ENCODE data around the gene PTAR1.
A peak's percentile ranks its signal among the peaks of the same experiment; 100 is the strongest.
"Not testable (repeated sequence)": the region's sequence is repeated elsewhere in the genome, so short reads cannot be mapped to it uniquely, and the experiment has no call there.

Gene PTAR1

GRCh38 chr9:69759421-69760277 is at the start of gene PTAR1:
TSS of gene PTAR1 (minus strand) at chr9:69760011. CDS start at chr9:69759938, 73 bp downstream.
- peak; percentile 95 for DNase-seq

- no peak for DNase-seq
Measured at GRCh38 chr9:69809304-69809863, 49.6 kb upstream of the PTAR1 start.

- DNase-seq, result no peak
Measured at GRCh38 chr9:69806627-69807026, 46.8 kb upstream of the PTAR1 start.

GRCh38 chr9:69805962-69806515 is 46.2 kb upstream of the PTAR1 start:
- no peak for DNase-seq

- DNase-seq, result no peak
Measured at GRCh38 chr9:69801989-69802388, 42.2 kb upstream of the PTAR1 start.

GRCh38 chr9:69800027-69800426 is 40.2 kb upstream of the PTAR1 start:
- DNase-seq, result not testable (repeated sequence)

GRCh38 chr9:69799521-69799920 is 39.7 kb upstream of the PTAR1 start:
- DNase-seq, result not testable (repeated sequence)

- DNase-seq, result no peak
Measured at GRCh38 chr9:69798744-69799143, 38.9 kb upstream of the PTAR1 start.

GRCh38 chr9:69797675-69798074 is 37.9 kb upstream of the PTAR1 start:
- no peak for DNase-seq

GRCh38 chr9:69794356-69794755 is 34.5 kb upstream of the PTAR1 start:
- DNase-seq, result no peak

GRCh38 chr9:69785757-69786156 is 25.9 kb upstream of the PTAR1 start:
- no peak for DNase-seq

- no peak for DNase-seq
Measured at GRCh38 chr9:69773258-69773657, 13.4 kb upstream of the PTAR1 start.

- DNase-seq, result no peak
Measured at GRCh38 chr9:69771775-69772418, 12.1 kb upstream of the PTAR1 start.

GRCh38 chr9:69768716-69769115 is 8.9 kb upstream of the PTAR1 start:
- no peak for DNase-seq

- DNase-seq, result no peak
Measured at GRCh38 chr9:69768101-69768500, 8.3 kb upstream of the PTAR1 start.

GRCh38 chr9:69763862-69764261 is 4.1 kb upstream of the PTAR1 start:
- not testable (repeated sequence) for DNase-seq

- no peak for DNase-seq
Measured at GRCh38 chr9:69762527-69762926, 2.7 kb upstream of the PTAR1 start.

- no peak for DNase-seq
Measured at GRCh38 chr9:69760278-69760610, 433 bp upstream of the PTAR1 start.

GRCh38 chr9:69759021-69759420 is 790 bp downstream of the PTAR1 start:
- DNase-seq, result no peak

- no peak for DNase-seq
Measured at GRCh38 chr9:69757996-69758675, 1.7 kb downstream of the PTAR1 start.

- no peak for DNase-seq
Measured at GRCh38 chr9:69755205-69755604, 4.6 kb downstream of the PTAR1 start.

GRCh38 chr9:69753830-69754229 is 6.0 kb downstream of the PTAR1 start:
- no peak for DNase-seq

GRCh38 chr9:69750085-69750484 is 9.7 kb downstream of the PTAR1 start:
- DNase-seq, result no peak
